HG02642 (cell line): Measurements from ENCODE around the gene CD164L2.
"Not testable (repeated sequence)": the region's sequence is repeated elsewhere in the genome, so short reads cannot be mapped to it uniquely, and the experiment has no call there.

Experiments used
- ATAC-seq: cut with Tn5 transposase; IDR thresholded peaks from one replicate; pipeline ENCODE4 v1.9.1; 2021; ENCODE audit warnings: mild to moderate bottlenecking; ENCODE audit not compliant: unreplicated experiment, poor library complexity

Gene CD164L2

GRCh38 chr1:27391511-27392095 lies 8.5 kb upstream of the CD164L2 start:
- ATAC-seq, result no peak

- no peak for ATAC-seq
Observed at GRCh38 chr1:27388337-27389005, 5.3 kb upstream of the CD164L2 start.

- not testable (repeated sequence) for ATAC-seq
Observed at GRCh38 chr1:27384797-27385196, 1.7 kb upstream of the CD164L2 start.

GRCh38 chr1:27383661-27384060 lies 528 bp upstream of the CD164L2 start:
- no peak for ATAC-seq

- no peak for ATAC-seq
Observed at GRCh38 chr1:27381969-27382762, 967 bp downstream of the CD164L2 start.

GRCh38 chr1:27380766-27381733 lies 2.1 kb downstream of the CD164L2 start:
- no peak for ATAC-seq

- no peak for ATAC-seq
Observed at GRCh38 chr1:27380224-27380623, 2.9 kb downstream of the CD164L2 start.

GRCh38 chr1:27379564-27380122 lies 3.5 kb downstream of the CD164L2 start:
- ATAC-seq, result no peak

GRCh38 chr1:27377760-27378495 lies 5.2 kb downstream of the CD164L2 start:
- ATAC-seq, result no peak

GRCh38 chr1:27374362-27375086 lies 8.6 kb downstream of the CD164L2 start, which contains the start of gene FCN3:
TSS of gene FCN3 (minus strand) at chr1:27374824. CDS start at chr1:27374818, 6 bp downstream.
- no peak for ATAC-seq

GRCh38 chr1:27372808-27373690 lies 10.1 kb downstream of the CD164L2 start:
- no peak for ATAC-seq

- no peak for ATAC-seq
Observed at GRCh38 chr1:27372022-27372807, 10.9 kb downstream of the CD164L2 start.

- no peak for ATAC-seq
Observed at GRCh38 chr1:27368869-27369582, 14.1 kb downstream of the CD164L2 start.

GRCh38 chr1:27367160-27367650 lies 15.9 kb downstream of the CD164L2 start:
- ATAC-seq, result no peak

- peak; percentile 40 for ATAC-seq
Observed at GRCh38 chr1:27366411-27367159, 16.5 kb downstream of the CD164L2 start, which contains the start of gene MAP3K6. TSS of gene MAP3K6 (minus strand) at chr1:27366961. CDS start at chr1:27366597, 364 bp downstream.
